Activated naive CD4-positive, alpha-beta T cell treated with anti-CD3 and anti-CD28 coated beads, Interleukin-2, amount 10 ng/mL, durations not matched to agents 7 days and 5 days (primary cell): ENCODE data around the gene DLX4.

Experiments used
- CTCF ChIA-PET: fragments of 350-600 bp; sonication (Branson Sonifier 250); formaldehyde crosslinking; loops from one replicate; lab custom pipeline; 2021; ENCODE audit warnings: antibody characterized with exemption; lab: Charles Lee
- DNase-seq: peaks from one replicate; pipeline ENCODE4 v3.0.0-alpha.2; 2020
- H3K27ac Mint-ChIP-seq: one replicate; pipeline ENCODE4 v1.8.0; 2021; ENCODE audit warnings: mild to moderate bottlenecking, moderate library complexity, mixed read lengths
- H3K27me3 Mint-ChIP-seq: one replicate; pipeline ENCODE4 v1.8.0; 2021; ENCODE audit warnings: mild to moderate bottlenecking, mixed read lengths
- H3K36me3 Mint-ChIP-seq: one replicate; pipeline ENCODE4 v1.8.0; 2021; ENCODE audit warnings: mixed read lengths
- H3K4me1 Mint-ChIP-seq: one replicate; pipeline ENCODE4 v1.8.0; 2021; ENCODE audit warnings: mixed read lengths
- H3K4me3 Mint-ChIP-seq: one replicate; pipeline ENCODE4 v1.8.0; 2021; ENCODE audit warnings: mild to moderate bottlenecking, moderate library complexity, mixed read lengths
- H3K9me3 Mint-ChIP-seq: one replicate; pipeline ENCODE4 v1.8.0; 2021; ENCODE audit warnings: mixed read lengths

The DLX4 gene

GRCh38 chr17:49998836-49999511 is 30.0 kb downstream of the DLX4 start:
- H3K4me3 Mint-ChIP-seq, result no peak overlapping the region
- H3K27me3 Mint-ChIP-seq, result peaks cover 93% of the 10 kb centered on the region
- DNase-seq, result no peak

GRCh38 chr17:50003911-50004310 is 34.9 kb downstream of the DLX4 start:
- no peaks in the 10 kb centered on the region for H3K36me3 Mint-ChIP-seq
- peaks cover 1% of the 10 kb centered on the region for H3K9me3 Mint-ChIP-seq
- CTCF ChIA-PET, result interaction anchor here (0.7 kb wide), 1 partner anchor 142 kb away, joined by 4 read pairs; no protein-coding TSS in a partner anchor
- no peak overlapping the region for H3K4me3 Mint-ChIP-seq
- H3K27me3 Mint-ChIP-seq, result peaks cover 69% of the 10 kb centered on the region
- H3K4me1 Mint-ChIP-seq, result no peaks in the 10 kb centered on the region
- no peak for DNase-seq
- no peak overlapping the region for H3K27ac Mint-ChIP-seq

More at GRCh38 chr17:49998836-49999511, 30.0 kb downstream of the DLX4 start:
- CTCF ChIA-PET, result interaction anchor here (0.5 to 6.6 kb wide), 41 partner anchors 10 to 443 kb away, joined by 3 to 118 read pairs (median 6); partner anchors contain the start of gene TAC4
- H3K36me3 Mint-ChIP-seq, result peaks cover 4% of the 10 kb centered on the region
- no peaks in the 10 kb centered on the region for H3K9me3 Mint-ChIP-seq
- peaks cover 24% of the 10 kb centered on the region for H3K4me1 Mint-ChIP-seq
- no peak overlapping the region for H3K27ac Mint-ChIP-seq

GRCh38 chr17:50009282-50009681 is 40.3 kb downstream of the DLX4 start:
- DNase-seq, result no peak
- CTCF ChIA-PET, result no interaction called here
- Mint-ChIP-seq H3K4me1 (no peaks in the 10 kb centered on the region), H3K27me3 (peaks cover 49% of the 10 kb centered on the region), H3K27ac (no peak overlapping the region), H3K4me3 (no peak overlapping the region), H3K9me3 (peaks cover 14% of the 10 kb centered on the region), H3K36me3 (no peaks in the 10 kb centered on the region)

GRCh38 chr17:50013079-50013478 is 44.1 kb downstream of the DLX4 start:
- CTCF ChIA-PET, result no interaction called here
- Mint-ChIP-seq H3K36me3 (no peaks in the 10 kb centered on the region), H3K9me3 (peaks cover 21% of the 10 kb centered on the region), H3K27ac (no peak overlapping the region), H3K4me3 (no peak overlapping the region), H3K4me1 (no peaks in the 10 kb centered on the region), H3K27me3 (peaks cover 48% of the 10 kb centered on the region)
- no peak for DNase-seq

- no peak overlapping the region for H3K4me3 Mint-ChIP-seq
- no peaks in the 10 kb centered on the region for H3K36me3 Mint-ChIP-seq
- CTCF ChIA-PET, result interaction anchor here (0.8 to 1.8 kb wide), 3 partner anchors 42 to 307 kb away, joined by 3 to 8 read pairs (median 4); partner anchors contain the start of gene SLC35B1
- no peak overlapping the region for H3K27ac Mint-ChIP-seq
- no peak for DNase-seq
- H3K9me3 Mint-ChIP-seq, result peaks cover 19% of the 10 kb centered on the region
- no peaks in the 10 kb centered on the region for H3K4me1 Mint-ChIP-seq
- H3K27me3 Mint-ChIP-seq, result peaks cover 43% of the 10 kb centered on the region
These were observed 45.6 kb downstream of the DLX4 start for GRCh38 chr17:50014471-50015088.

GRCh38 chr17:50015146-50015545 is 46.2 kb downstream of the DLX4 start:
- H3K27ac Mint-ChIP-seq, result no peak overlapping the region
- no peak overlapping the region for H3K4me3 Mint-ChIP-seq
- no peaks in the 10 kb centered on the region for H3K36me3 Mint-ChIP-seq
- no peak for DNase-seq
- CTCF ChIA-PET, result interaction anchor here (0.8 to 1.8 kb wide), 2 partner anchors 72 to 308 kb away, joined by 4 to 8 read pairs; partner anchors contain the start of gene SLC35B1
- peaks cover 19% of the 10 kb centered on the region for H3K9me3 Mint-ChIP-seq
- H3K4me1 Mint-ChIP-seq, result no peaks in the 10 kb centered on the region
- peaks cover 38% of the 10 kb centered on the region for H3K27me3 Mint-ChIP-seq

GRCh38 chr17:50018909-50019308 is 49.9 kb downstream of the DLX4 start:
- Mint-ChIP-seq H3K27ac (no peak overlapping the region), H3K4me1 (no peaks in the 10 kb centered on the region), H3K9me3 (peaks cover 10% of the 10 kb centered on the region), H3K27me3 (peaks cover 51% of the 10 kb centered on the region), H3K4me3 (no peak overlapping the region), H3K36me3 (no peaks in the 10 kb centered on the region)
- CTCF ChIA-PET, result interaction anchor here (0.9 to 1.0 kb wide), 2 partner anchors 8 to 59 kb away, joined by 3 read pairs; no protein-coding TSS in a partner anchor
- no peak for DNase-seq

- Mint-ChIP-seq H3K27ac (no peak overlapping the region), H3K36me3 (no peaks in the 10 kb centered on the region), H3K4me3 (no peak overlapping the region), H3K9me3 (peaks cover 1% of the 10 kb centered on the region), H3K27me3 (peaks cover 35% of the 10 kb centered on the region), H3K4me1 (no peaks in the 10 kb centered on the region)
- no peak for DNase-seq
- CTCF ChIA-PET, result interaction anchor here (1.2 to 3.3 kb wide), 2 partner anchors 66 to 73 kb away, joined by 4 to 15 read pairs; no protein-coding TSS in a partner anchor
These were observed 52.0 kb downstream of the DLX4 start for GRCh38 chr17:50020841-50021599.

GRCh38 chr17:50021681-50022370 is 52.8 kb downstream of the DLX4 start:
- Mint-ChIP-seq H3K27ac (no peak overlapping the region), H3K4me3 (no peak overlapping the region), H3K27me3 (peaks cover 35% of the 10 kb centered on the region), H3K36me3 (no peaks in the 10 kb centered on the region), H3K4me1 (peaks cover 2% of the 10 kb centered on the region), H3K9me3 (peaks cover 1% of the 10 kb centered on the region)
- no peak for DNase-seq
- CTCF ChIA-PET, result interaction anchor here (1.2 to 3.3 kb wide), 3 partner anchors 35 to 72 kb away, joined by 3 to 15 read pairs (median 4); partner anchors contain the start of gene ITGA3

GRCh38 chr17:50022463-50023130 is 53.6 kb downstream of the DLX4 start:
- Mint-ChIP-seq H3K9me3 (peaks cover 1% of the 10 kb centered on the region), H3K27me3 (peaks cover 35% of the 10 kb centered on the region), H3K36me3 (no peaks in the 10 kb centered on the region), H3K4me3 (no peak overlapping the region), H3K27ac (no peak overlapping the region), H3K4me1 (peaks cover 8% of the 10 kb centered on the region)
- CTCF ChIA-PET, result interaction anchor here (1.3 to 3.3 kb wide), 2 partner anchors 34 to 65 kb away, joined by 3 to 15 read pairs; partner anchors contain the start of gene ITGA3
- DNase-seq, result no peak

GRCh38 chr17:50023520-50023919 is 54.5 kb downstream of the DLX4 start:
- CTCF ChIA-PET, result no interaction called here
- H3K27me3 Mint-ChIP-seq, result peaks cover 45% of the 10 kb centered on the region
- DNase-seq, result no peak

More at GRCh38 chr17:50023520-50023919, 54.5 kb downstream of the DLX4 start:
- H3K4me1 Mint-ChIP-seq, result peaks cover 15% of the 10 kb centered on the region
- no peaks in the 10 kb centered on the region for H3K36me3 Mint-ChIP-seq
- H3K27ac Mint-ChIP-seq, result no peak overlapping the region
- H3K4me3 Mint-ChIP-seq, result no peak overlapping the region
- H3K9me3 Mint-ChIP-seq, result peaks cover 1% of the 10 kb centered on the region
